Uterus (tissue), 2 donors: ENCODE results near the gene THPO.

Experiments
- CTCF ChIP-seq, 4 experiments: fragments of 200-600 bp in 2 of 4; fragments of 450-650 bp in 2 of 4; sonication (generic) in 2 of 4; IDR thresholded peaks; one replicate each; pipeline ENCODE4 v1.5.1; 2016 to 2019; ENCODE audit warnings: antibody characterized with exemption in 4 of 4, mild to moderate bottlenecking in 2 of 4, moderate library complexity in 1 of 4
- POLR2A ChIP-seq, 2 donors: fragments of 450-650 bp; IDR thresholded peaks; one replicate each; pipeline ENCODE4 v1.6.1; 2016; ENCODE audit warnings: antibody characterized with exemption in 2 of 2, mild to moderate bottlenecking in 1 of 2, moderate library complexity in 1 of 2

GRCh38 chr3:184372296-184372821 lies 5.6 kb downstream of the THPO start:
- TF ChIP-seq CTCF (IDR thresholded peaks at IDR 0.05) (no peak), POLR2A (IDR thresholded peaks at IDR 0.05) (no peak)
